ENCODE results near the gene HTRA1.

HTRA1 gene

DNA sequence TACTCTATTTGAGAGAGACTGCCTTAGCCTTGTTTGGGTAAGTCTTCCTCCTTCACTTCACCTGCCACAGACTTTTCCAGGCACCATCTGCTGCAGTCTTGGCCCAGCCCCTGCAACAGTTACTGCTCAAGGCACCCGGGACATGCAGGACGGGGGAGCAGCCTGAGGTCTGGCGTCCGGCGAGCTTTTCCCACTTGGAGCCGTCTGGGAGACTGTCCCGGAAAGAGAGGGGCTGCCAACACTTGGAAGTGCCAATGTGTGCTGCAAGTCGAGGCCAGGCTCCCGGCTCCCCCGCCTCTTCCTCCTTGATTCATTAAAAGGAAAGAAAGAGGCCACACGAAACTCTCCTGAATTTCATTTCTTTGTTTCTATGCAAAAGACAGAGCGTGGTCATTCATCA, 13.7 kb downstream of the HTRA1 start:
- DNase-seq, result no peak

- no peak for DNase-seq
Measured at GRCh38 chr10:122475591-122476332, 14.4 kb downstream of the HTRA1 start.

GRCh38 chr10:122476333-122476695, 15.0 kb downstream of the HTRA1 start:
- DNase-seq, result peak; percentile 33

- no peak for DNase-seq
Measured at GRCh38 chr10:122477436-122477835, 16.1 kb downstream of the HTRA1 start.

GRCh38 chr10:122478971-122479370, 17.6 kb downstream of the HTRA1 start:
- DNase-seq, result no peak

DNA sequence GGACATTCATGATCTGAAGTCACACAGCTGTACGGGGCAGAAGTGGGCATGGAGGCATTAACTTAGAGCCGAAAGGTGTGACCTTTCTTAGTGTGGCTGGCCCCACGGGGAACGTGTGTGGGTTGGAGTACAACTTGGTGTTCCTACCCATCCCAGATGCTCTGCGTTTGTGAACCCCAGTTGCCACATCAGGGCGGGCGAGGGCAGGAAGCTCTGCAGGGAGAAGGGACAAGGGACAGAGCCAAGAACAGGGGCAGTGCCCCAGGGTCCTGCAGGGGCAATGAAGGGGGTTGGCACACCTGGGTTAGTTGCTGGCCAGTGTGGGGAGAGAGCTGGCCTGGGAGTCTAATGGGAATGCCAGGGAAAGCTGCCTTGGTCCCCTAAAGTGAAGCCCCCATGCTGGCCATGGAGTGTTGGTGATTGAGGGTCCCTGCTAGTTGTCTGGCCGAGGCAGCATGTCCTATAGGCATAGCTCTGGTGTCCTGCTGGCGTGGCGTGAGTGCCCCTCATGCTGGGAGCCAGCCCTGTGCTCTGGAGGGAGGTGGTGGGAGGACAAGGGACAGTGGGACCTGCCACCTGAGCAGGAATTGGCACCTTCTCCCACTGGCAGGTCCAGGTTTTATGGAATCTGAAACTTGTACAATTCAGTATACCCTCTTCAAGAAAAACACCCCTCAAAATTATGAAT, 18.9 kb downstream of the HTRA1 start:
- no peak for DNase-seq

DNA sequence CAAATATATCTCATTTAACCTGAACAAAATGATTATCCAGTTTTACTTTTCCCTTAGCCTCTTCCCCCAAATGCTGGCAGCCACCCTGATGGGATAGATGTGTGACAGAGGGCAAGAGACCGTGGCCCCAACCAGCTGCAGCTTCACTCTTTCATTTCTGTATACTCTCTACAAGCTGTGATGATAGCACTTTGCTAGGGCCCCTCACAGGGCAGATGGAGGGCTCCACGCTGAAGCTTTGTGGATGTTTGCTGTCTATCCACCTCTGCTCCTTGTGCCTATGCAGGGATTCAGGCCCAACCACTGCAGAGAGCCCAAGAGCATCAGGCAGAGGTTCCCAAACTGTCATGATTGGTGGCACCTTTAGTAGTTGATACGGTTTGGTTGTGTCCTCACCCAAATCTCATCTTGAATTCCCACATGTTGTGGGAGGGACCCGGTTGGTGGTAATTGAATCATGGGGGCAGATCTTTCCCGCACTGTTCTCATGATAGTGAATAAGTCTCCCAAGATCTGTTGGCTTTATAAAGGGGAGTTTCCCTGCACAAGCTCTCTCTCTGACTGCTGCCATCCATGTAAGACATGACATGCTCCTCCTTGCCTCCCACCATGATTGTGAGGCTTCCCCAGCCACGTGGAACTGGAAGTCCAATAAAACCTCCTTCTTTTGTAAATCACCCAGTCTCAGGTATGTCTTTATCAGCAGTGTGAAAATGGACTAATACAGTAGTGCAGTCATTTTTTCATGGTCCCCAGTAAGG, 20.1 kb downstream of the HTRA1 start:
- no peak for DNase-seq

GRCh38 chr10:122484276-122485060, 23.1 kb downstream of the HTRA1 start:
- DNase-seq, result no peak

DNA sequence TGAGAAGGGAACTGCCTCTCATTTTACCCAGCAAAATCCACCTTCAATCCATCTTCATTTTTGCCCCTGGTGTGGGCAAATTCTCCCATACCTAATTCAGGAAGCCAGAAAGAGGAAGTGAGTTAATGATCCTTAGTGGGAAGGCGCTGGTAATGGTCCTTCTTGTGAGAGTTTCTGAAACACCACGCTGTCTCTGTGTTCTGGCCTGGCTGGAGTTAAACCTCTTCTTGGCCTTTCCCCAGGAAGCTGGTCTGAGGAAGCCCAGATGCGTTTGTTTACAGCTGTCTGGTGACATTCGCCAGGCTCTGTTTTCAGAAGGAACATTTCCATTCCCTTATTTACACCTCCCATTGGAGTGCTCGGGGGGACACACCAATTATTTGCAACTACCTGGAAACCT, 24.3 kb downstream of the HTRA1 start:
- no peak for DNase-seq

GRCh38 chr10:122486406-122487080, 25.2 kb downstream of the HTRA1 start:
- DNase-seq, result no peak

DNA sequence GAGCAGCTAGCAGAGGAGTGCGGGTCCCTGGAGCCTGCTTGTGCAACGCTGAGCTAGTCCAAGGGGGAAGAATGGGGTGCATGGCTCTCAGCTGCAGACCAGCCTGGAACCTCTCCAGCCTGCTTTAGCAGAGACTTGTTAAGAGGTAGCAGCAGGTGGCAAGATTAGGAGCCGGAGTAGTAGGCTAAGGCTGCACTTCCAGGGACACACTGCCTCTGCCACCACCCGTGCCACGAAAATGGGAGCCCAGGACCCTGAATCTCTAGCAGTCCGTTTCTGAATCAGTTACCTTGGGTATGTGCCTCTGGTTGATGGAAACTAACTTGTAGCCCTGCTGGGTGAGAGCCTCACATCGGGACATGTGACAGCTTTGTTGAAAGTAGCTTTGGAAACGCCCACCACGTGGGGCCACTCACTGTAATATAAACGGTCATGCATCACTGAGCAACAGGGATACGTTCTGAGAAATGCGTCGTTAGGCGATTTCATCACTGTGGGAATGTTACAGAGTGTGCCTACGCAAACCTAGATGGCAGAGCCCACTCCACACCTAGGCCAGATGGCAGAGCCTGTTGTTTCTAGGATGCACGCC, 25.9 kb downstream of the HTRA1 start:
- DNase-seq, result no peak

DNA sequence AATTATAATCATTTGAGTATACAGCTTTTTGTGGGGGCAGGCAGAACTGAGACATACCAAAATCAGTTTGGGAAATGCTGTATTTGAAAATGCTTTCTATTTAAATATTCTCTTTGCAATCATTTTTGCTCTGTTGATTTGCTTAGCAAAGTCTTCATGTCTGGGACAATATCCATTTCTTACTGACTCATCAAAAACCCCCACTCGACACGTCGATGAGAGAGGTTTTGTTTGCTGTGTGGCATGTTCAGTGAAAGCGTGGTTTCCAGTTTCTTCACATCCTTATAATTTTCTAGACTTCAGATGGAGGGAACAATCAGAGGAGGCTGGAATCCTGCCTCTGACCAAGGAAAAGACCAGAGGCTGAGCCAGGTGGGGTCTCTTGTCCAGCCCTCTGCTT, 28.9 kb downstream of the HTRA1 start:
- no peak for DNase-seq

GRCh38 chr10:122490786-122491680, 29.7 kb downstream of the HTRA1 start:
- no peak for DNase-seq

GRCh38 chr10:122492006-122492405, 30.7 kb downstream of the HTRA1 start:
- DNase-seq, result no peak

DNA sequence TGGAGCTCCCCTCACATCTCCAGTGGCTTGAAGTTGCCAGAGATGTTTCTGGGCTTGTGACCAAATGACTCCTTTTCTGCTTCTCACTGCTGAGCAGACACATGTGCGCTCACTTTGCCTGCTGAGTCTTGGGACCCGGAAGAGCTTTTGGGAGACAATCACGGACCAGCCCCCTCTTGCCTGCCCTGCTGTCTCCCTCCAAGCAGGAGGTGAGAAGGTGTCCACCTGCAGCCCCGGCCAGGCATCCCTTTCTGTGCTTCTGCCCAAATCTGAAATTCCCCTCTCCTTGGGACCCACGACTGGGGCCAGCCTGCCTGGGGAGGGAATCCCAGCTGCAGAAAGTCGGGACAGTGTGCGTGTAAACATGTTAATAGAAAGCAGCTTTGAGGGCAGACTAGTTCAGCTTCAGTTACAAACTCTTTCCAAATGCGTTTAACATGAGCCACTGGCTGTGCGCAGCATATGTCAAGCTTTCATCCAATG, 31.7 kb downstream of the HTRA1 start:
- DNase-seq, result no peak

GRCh38 chr10:122493761-122494160, 32.4 kb downstream of the HTRA1 start:
- DNase-seq, result no peak

GRCh38 chr10:122494173-122494820, 32.9 kb downstream of the HTRA1 start:
- no peak for DNase-seq

DNA sequence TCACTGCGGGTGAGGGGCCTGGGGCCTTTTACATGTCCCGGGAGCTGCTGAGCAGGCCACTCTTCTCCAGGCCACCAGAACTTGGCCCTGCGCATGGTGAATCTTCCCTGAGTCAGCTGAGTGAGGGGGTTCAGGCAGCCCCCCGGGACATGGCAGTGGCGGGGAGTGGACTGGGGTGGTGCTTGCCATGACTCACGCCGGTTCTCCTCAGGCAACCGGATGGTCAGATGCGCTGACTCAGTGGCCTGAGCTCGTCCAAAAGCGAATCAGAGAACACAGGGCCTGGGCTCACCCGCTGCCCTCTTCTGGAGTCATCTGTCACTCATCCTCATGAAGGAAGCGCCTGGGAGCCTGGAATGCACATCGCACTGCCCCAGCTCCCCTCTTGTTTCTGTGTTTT, 33.5 kb downstream of the HTRA1 start:
- no peak for DNase-seq

DNA sequence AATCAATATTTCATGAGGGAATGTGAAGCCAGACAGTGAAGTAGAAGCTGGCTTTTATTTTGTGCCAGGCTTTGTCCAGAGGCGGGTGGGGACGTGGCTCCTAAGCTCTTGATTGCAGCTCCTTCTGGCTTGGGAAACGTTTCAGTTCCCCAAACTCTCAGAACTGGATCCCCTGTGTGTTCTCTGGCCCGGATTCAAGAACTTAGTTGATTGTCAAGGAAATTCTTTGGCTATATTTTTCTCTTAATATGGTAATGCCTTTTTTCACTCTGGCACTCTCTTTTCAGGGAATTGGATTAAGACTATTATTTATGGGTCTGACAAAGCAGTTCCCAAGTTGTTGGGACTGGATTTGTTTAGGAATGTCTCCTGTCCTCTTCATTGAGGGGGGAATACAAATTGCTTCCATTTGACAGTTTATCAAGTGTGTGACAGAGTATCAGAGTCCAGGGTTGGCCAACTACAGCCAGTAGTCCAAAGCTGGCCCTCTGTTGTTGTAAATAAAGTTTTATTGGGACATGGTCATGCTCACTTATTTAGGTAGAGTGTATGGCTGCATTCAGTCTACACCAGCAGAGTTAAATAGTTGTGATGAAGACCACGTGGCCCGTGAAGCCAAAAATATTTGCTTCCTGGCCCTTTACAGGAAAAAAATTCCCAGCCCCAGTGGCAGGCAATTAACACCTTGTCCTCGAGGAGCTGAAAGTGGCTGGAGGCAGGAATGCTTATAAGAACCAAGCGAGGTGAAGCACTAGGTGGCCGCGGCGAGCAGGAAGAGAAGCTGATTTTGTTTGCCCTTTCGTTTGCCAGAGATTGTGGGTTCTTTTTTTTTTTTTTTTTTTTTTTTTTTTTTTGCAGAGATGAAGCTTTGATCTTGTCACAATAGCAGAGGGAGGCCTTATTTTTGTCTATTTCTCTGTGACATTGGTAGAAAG, 34.3 kb downstream of the HTRA1 start:
- DNase-seq, result no peak
